GM10847 (cell line): ENCODE data around the gene PTGDS.

ENCODE experiments used
- POLR2A ChIP-seq: IDR thresholded peaks from 2 replicates; pipeline ENCODE4 v1.6.1; 2011; ENCODE audit not compliant: insufficient read length; ENCODE audit errors: extremely low read depth

PTGDS gene

DNA sequence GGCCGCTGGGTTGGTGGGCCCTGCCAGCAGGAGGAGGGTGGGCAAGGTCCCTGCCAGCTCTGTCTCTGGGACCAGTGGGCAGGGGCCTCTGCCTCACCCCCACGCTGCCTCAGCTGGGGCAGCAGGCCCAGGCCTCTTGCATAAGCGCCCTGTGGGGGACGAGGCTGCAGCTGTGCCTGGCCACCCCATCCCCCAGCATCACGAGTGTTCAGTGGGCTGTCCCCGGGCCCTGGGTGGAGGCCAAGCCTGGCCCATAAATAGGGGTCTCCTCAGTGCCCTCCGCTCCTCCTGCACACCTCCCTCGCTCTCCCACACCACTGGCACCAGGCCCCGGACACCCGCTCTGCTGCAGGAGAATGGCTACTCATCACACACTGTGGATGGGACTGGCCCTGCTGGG, at the start of gene PTGDS:
TSS of gene PTGDS (plus strand) at position 282 of the 400 bp plus-strand sequence. CDS start at position 357, 75 bp downstream.
- TF ChIP-seq POLR2A, result no peak

DNA sequence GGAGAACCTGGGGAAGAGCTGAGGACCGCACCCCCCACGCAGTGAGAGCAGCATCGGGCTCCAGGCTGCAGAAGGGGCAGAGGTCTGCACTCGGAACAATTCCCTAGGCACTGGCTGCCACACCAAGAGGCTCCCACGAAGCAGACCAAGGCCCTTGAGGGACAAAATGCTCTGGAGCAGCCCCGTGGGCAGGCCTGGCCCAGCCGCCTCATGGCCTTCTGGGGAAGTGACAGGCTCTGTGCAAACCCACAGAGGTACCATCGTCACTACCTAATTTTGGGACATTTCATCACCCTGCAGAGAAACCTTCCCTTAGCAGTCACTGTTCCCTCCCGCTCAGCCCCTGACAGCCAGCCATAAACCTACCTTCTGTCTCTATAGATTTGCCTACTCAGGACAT, 48.7 kb upstream of the PTGDS start:
- TF ChIP-seq POLR2A, result no peak

DNA sequence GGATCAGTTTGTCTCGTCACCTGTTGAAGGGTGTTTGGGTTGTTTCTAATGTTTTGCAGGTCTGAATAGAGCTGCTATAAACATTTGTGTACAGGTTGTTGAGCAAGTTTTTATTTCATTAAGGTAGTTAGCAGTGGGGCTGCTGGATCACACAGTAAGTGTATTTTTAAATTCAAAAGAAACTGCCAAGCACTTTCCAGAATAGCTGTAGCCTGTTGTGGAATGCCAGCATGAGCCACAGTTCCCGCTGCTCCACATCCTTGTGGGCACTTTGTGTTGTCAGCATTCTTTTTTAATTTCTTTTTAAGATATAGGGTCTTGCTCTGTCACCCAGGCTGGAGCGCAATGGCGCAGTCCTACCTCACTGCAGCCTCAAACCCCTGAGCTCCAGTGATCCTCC, 47.3 kb upstream of the PTGDS start:
- no peak for TF ChIP-seq POLR2A

DNA sequence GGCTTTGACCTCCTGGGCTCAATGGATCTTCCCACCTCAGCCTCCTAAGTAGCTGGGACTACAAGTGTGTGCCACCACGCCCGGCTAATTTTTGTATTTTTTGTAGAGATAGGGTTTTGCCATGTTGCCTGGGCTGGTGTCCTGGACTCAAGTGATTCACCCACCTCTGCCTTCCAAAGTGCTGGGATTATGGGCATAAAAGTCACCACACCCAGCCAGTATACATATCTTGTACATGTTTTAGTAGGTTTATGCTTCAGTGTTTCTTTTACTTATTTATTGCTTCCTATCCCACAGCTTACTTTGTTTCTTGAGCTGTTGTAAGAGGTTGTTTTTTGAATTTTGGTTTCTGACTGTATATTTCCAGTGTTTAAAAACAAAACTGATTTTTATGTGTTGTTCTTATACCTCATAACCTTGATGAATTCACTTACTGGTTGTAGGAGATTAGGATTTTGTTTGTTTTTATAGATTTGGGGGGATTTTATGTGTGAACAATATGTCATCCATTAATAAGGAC, 45.6 kb upstream of the PTGDS start:
- TF ChIP-seq POLR2A, result no peak

DNA sequence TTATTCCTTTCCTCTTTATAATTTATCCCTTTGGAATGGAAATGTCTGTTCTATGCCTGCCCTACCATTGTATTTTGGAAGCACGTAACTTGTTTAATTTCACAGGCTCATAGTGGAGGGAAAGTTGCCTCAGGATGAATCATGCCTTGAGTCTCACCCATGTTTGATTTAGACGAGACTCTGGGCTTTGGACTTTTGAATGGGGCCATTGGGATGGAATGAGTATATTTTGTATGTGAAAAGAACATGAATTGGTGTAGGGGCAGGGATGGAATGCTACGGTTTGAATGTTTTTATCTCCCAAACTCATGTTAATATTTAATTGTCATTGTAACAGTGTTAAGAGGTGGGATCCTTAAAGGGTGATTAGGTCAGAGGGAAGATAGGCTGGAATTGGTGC, 43.0 kb upstream of the PTGDS start:
- no peak for TF ChIP-seq POLR2A

DNA sequence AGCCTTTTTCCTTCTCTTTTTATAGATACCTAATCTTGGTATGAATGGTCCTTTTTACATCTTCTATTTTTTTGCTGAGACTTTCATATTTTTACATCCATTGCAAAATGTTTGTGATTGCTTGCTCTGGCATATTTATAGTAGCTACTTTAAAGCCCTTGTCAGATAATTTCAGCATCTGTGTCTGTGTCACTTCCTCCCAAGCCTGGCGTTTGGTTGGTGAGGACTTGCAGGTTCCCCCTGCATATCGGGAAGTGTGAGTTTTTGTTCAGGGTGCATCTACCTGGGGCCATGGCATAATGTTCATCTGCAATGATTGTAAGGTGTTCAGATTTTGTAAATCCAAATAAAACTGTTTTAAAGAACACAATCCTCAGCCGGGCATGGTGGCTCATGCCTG, 41.7 kb upstream of the PTGDS start:
- no peak for TF ChIP-seq POLR2A

DNA sequence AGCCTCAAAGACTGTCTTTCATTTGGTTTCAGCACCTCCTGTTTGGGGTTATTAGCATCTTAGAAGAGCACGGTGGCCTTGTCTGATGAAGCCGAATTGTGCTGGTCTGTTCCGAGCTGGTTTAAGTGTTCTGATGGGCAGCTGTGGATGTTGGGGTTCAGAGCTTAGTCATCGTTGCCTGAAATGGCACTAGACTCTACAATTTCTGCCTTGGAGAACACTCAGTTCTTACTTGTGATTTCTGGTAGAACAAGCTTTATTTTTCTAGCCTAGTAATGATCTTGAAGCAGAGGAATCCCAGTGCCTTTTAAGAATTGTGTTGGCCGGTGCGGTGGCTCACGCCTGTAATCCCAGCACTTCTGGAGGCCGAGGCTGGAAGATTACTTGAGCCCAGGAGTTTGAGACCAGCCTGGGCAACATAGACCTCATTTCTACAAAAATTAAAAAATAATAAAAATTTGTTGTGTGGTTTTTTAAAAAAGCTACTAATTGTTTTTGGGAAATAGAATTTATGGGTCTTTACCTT, 40.6 kb upstream of the PTGDS start:
- TF ChIP-seq POLR2A, result no peak

DNA sequence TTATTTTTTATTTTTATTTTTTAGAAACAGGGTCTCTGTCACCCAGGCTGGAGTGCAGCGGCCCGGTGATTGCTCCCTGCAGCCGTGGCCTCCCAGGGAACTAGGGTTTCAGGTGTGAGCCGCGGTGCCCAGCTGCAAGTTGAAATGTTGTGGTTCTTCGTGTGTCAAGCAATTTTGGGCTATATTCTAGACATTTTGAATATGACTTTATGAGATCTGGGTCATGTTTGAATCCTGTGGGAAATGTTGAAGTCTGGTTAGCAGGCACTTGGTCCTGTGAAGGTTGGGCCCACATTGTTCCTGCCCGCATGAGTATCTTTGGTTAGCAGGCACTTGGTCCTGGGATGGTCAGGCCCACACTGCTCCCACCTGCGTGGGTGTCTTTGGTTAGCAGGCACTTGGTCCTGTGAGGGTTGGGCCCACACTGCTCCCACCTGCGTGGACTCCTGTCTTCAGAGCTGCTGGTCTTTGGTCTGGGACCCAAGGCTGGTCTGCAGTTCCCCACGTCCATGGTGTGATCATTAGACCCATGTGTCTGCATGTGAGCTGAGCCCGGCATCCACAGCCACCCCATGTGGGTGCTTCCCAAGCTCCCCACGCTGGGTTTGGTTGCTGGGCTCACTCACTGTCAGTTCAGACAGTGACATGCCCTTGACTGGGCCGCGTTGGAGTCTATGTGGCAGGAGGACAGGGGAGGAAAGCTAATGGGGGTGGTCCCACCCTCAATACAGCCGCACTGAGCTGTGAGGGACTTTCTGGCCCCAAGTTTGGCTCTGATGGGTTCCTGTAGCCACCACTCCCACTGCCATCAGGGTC, 39.9 kb upstream of the PTGDS start:
- TF ChIP-seq POLR2A, result no peak

DNA sequence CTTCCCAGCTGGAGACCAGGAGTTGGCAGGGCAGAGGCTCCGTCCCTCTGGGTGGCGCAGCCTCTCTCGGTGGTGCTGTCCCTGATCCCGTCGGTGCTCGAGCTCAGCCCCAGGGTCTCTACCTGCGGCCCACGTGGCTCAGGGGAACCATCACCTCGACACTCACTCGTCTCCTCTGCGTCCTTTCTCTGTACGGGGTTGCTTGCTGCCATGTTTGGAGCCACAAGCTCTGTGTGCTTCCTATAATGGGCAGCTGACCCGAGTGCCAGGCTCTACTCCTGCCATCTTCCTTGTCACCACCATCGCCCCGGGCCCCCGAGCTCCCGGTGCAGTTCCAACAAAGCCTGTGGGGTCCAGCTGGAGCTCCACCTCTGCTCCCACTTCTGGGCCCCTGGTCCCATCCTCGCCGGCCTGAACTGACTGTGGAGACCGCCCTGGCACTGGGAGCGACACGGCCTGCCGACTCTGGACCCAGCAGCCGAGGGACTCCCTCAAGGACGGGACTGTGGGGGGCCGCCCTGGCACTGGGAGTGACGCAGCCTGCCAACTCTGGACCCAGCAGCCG, 37.8 kb upstream of the PTGDS start:
- TF ChIP-seq POLR2A, result no peak

DNA sequence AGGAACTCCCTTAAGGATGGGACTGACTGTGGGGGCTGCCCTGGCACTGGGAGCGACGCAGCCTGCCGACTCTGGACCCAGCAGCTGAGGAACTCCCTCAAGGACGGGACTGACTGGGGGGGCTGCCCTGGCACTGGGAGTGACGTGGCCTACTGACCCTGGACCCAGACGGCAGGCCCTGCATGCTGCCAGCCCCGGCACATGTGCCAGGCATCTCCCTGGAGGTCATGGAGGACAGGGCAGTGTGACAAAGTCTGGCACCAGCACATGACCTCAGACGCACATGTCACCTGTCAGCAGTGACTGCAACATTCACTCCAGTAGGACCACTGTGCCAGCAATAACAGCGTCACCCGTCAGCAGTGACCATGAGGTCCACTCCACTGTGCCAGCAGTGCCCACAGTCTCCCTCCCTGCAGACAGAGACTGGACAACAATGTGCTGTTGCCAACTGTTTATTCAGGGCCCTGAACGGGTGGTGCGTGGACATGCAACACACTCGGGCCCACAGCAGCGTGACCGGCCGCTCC, 37.2 kb upstream of the PTGDS start:
- no peak for TF ChIP-seq POLR2A

DNA sequence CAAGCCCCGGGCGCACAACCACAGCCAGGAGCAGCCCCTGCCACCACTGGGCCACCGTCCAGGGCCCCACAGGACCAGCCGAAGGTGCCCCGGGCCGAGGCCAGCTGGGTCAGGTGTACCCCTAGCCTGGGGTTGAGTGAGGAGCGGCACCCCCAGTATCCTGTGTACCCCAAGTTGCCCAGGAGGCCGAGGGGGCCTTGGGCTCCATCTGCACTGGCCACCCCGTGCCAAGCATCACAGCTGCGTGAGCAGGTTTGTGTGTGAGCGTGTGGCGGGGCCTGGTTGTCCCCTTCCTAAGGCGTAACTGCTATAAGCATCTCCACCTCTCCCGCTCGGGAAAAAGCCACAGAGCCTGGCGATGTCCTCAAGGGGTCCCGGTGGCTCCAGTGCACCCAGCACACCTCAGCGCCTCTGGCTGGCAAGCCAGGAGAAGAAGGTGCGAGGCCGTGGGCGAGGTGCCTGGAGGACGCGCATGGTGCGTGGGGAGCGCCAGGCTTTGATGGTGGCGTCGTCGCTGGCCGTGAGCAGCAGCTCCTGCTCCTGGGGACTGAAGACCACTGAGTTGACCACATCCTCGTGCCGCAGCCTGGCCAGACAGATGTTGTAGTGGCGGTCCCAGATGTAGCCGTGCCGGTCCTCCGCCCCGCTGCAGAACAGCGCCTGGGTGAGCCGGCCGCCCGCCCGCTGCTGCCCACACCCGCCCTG, 36.6 kb upstream of the PTGDS start:
- TF ChIP-seq POLR2A, result no peak

DNA sequence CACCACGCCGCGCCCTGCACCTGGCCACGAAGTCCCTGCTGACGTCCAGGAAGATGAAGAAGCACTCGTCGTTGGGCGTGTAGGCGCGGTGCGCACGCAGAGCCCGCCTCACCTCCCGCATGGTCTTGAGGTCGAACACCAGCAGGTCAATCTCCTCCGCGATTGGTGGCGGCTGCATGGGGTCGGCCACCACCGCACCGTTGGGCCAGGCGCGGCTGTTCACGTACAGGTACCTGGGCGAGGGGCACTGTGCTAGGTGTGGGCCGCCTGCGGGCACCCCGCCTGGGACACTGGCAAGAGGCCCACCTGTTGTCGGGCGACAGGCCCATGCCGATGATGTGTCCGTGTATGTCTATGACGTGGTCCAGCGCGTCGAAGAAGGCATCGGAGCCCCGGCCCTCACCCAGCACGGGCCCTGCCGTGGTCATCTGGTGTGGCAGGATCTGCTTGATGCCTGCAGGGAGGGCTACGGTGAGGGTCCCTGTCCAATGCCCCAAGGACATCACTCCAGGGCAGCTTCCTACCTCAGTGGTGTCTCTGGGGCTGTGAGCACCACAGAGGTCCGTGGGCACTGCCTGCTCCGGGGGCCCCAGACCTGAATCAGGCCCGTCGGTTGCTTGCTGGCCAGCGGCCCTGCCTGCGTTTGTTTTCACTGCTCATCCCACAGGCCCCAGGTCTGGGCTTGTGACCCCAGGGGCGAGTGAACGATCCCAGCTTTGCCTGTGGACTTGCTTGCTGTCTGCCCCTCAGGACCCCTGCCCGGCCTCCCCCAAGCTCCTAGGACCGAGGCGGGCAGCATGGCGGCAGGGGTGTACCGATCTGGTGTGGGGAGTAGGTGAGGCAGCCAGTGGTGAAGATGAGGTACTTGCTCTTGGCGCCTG, 35.8 kb upstream of the PTGDS start:
- no peak for TF ChIP-seq POLR2A

DNA sequence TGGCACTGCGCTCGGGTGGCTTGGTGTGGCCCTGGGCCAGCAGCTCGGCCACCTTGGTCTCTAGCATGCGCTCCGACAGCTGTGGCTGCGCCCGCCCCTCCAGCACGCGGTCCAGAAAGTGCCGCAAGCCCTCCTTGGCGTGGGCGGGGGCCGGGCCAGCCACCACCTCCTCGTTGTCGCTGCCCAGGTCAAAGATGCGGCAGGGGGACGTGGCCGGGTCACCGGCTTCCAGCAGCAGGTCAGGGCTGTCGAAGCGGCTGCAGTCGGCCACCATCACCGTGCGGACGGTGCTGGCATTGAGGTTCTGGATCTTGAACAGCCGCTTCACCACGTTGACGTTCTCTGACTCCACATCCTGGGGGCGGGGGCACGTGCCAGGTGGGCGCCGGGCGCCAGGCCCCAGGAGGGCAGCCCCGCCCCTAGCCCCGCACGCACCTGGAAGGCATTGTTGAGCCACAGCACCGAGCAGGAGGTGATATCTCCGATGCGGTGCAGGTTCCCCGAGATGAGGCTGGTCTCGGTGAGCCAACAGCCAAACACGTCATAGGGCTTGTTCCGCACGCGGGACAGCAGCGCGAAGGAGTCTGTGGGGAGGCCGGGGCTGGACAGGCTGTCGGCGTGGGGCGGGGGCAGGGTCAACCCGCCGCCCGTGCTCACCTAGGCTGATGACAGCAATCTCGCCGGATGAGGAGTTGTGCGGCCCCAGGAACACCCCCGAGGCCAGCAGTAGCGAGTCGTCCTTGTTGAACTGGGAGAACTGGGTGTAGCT, 35.0 kb upstream of the PTGDS start:
- no peak for TF ChIP-seq POLR2A

DNA sequence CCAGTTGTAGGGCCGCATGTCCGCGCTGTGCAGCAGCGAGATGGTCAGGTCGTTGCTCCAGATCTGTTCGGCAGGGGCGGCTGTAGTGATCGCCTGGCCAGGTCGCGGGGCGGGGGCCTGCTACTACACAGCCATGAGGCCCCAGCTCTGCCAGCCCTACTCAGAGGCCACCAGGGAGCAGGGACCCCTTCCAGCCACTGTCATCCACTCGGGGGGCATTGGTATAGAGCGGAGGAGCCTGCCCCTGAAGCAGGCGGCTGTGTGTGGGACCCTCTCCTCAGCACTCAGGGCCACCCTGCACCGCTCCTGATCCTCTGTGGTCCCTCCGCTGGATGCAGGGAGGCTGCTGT, 34.4 kb upstream of the PTGDS start:
- TF ChIP-seq POLR2A, result no peak
